K562 (cell line): Measurements from ENCODE around the gene PRKCG. TPM values are rescaled to one million over a fixed set of nuclear protein-coding genes. Genes with fewer than 3 reads are reported as not detected.

Source experiments
- CEBPB ChIP-seq: fragments of 450-650 bp; IDR thresholded peaks from 2 replicates; pipeline ENCODE4 v1.6.1; 2016; ENCODE audit warnings: missing genetic modification characterization, missing compliant biosample characterization
- GABPA ChIP-seq: fragments of 200-800 bp; sonication (Bioruptor generic); conservative IDR thresholded peaks from 2 replicates; pipeline ENCODE4 v1.6.1; 2016; ENCODE audit warnings: low read depth, missing genetic modification characterization, missing compliant biosample characterization
- MEIS2 ChIP-seq: fragments of 450-650 bp; IDR thresholded peaks from 2 replicates; pipeline ENCODE4 v1.6.1; 2014; ENCODE audit warnings: mild to moderate bottlenecking; ENCODE audit not compliant: partially characterized antibody
- RBM17 ChIP-seq: fragments of 200-400 bp; formaldehyde crosslinking; IDR thresholded peaks from 2 replicates; pipeline ENCODE4 v1.6.1; 2017; ENCODE audit warnings: low read depth, mild to moderate bottlenecking, low read length, borderline replicate concordance
- RFX1 ChIP-seq: fragments of 450-650 bp; IDR thresholded peaks from 2 replicates; pipeline ENCODE4 v1.6.1; 2016; ENCODE audit warnings: mild to moderate bottlenecking, moderate library complexity
- SMAD3 ChIP-seq: fragments of 450-650 bp; formaldehyde crosslinking; conservative IDR thresholded peaks from 2 replicates; pipeline ENCODE4 v1.4.0; 2020; ENCODE audit warnings: mild to moderate bottlenecking
- SRSF9 ChIP-seq: fragments of 200-400 bp; formaldehyde crosslinking; IDR thresholded peaks from 2 replicates; pipeline ENCODE4 v1.6.1; 2017; ENCODE audit warnings: low read depth, low read length, borderline replicate concordance
- SUPT5H ChIP-seq: fragments of 450-650 bp; IDR thresholded peaks from 2 replicates; pipeline ENCODE4 v1.6.1; 2016
- ZNF609 ChIP-seq: sonication (generic); formaldehyde crosslinking; IDR thresholded peaks from 2 replicates; pipeline ENCODE4 v1.8.1; 2023; ENCODE audit warnings: missing genetic modification reagents, mild to moderate bottlenecking, borderline replicate concordance
- ZNF699 ChIP-seq: fragments of 250-450 bp; sonication (Bioruptor Pico); IDR thresholded peaks from 2 replicates; pipeline ENCODE4 v1.8.0; 2021; ENCODE audit warnings: mild to moderate bottlenecking, moderate library complexity; ENCODE audit not compliant: insufficient replicate concordance
- polyA plus RNA-seq, 8 experiments: library from polyadenylated mRNA; depleted of rRNA in 4 of 8; stranded (reverse) in 5 of 8; unstranded in 3 of 8; fragments of >200 nt; fragmentation: Nextera tagmentation in 2 of 8; fragmentation: Illumina TruSeq in 1 of 8; extraction: Ambion mirVana in 2 of 8; extraction: Trizol in 1 of 8; gene quantifications; 2 replicates each; pipeline versions ENCODE4 v1.2.1 to v1.2.3, GENCODE V29; 2011 to 2014; ENCODE audit warnings: inconsistent platforms in 1 of 8, missing spikeins in 1 of 8
- total RNA-seq, 7 experiments: library from RNA; depleted of rRNA in 6 of 7; stranded (reverse); fragments of >200 nt in 6 of 7; fragmentation: Illumina TruSeq in 2 of 7; extraction: Trizol in 2 of 7; gene quantifications; 2 replicates each; pipeline versions ENCODE4 v1.2.1 to v1.2.3, GENCODE V29; 2011 to 2021; ENCODE audit warnings: low replicate concordance in 1 of 7
- TF ChIP-seq, protein P1 (sequence below): IDR thresholded peaks from 2 replicates; pipeline ENCODE4 v1.6.1; 2011; ENCODE audit warnings: borderline replicate concordance, low read depth, mild to moderate bottlenecking, moderate library complexity, low read length; ENCODE audit not compliant: insufficient read depth, poor library complexity, severe bottlenecking
- TF ChIP-seq, protein P2 (sequence below): fragments of 450-650 bp; IDR thresholded peaks from 2 replicates; pipeline ENCODE4 v1.6.1; 2017; ENCODE audit warnings: antibody characterized with exemption
- TF ChIP-seq, protein P3 (sequence below): fragments of 250-450 bp; sonication (Bioruptor Pico); IDR thresholded peaks from 2 replicates; pipeline ENCODE4 v1.5.0; 2021

The PRKCG gene
- total and polyA plus RNA-seq, 9 of the 15 experiments (the other 6 are each of a cell fraction or from before 2014, with no cell fraction given) = not detected

DNA sequence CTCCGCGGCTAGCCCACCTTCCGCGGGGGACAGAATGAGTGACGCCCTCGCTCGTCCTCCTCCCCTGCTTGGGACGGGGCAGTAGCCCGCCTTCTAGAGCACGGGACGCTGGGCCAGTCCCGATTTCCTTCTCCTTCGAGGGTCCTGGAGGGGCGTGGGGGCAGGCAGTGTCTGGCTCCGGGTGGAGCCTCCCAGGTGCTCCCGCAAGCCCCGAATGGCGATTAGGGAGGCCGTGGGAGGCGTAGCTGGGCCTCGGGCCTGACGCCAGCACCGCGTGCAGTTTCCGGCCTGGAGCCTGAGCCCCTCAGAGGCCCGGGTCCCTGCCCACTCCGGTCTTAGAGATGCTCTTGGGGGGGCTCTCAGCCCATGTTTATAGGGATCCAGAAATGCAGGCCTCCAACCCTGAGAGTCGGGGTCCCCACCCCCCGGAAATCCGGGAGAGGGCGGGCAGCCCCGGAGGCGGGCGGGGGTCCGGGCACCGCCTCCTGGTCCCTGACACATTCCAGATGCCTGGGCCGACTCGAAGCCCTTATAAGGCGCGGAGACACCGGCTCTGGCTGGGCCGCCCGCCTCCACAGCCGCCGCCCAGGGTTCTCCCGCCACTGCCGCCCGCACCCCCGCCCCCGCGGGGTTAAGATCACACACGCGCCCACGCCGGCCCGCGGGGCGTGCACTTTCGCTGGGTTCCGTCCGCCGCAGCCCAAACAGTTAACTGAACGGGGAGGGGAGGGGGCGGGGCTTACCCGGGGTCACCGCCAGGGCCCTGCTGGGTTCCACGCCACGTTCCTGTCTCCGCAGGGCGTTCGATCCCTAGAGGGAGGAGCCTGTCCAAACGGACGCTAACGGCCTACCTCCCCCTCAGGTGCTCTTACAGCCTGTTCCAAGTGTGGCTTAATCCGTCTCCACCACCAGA, 12.8 kb upstream of the PRKCG start (continued):
- TF ChIP-seq ZNF609 (CRISPR knock-in tag) (no peak), MEIS2 (peak; percentile 44), SUPT5H (peak; percentile 70), SMAD3 (CRISPR knock-in tag) (no peak), RFX1 (no peak), CEBPB (no peak), RBM17 (no peak), ZNF699 (CRISPR knock-in tag) (no peak), GABPA (tag) (peak; percentile 83), SRSF9 (no peak)
- TF ChIP-seq, protein P1, sequence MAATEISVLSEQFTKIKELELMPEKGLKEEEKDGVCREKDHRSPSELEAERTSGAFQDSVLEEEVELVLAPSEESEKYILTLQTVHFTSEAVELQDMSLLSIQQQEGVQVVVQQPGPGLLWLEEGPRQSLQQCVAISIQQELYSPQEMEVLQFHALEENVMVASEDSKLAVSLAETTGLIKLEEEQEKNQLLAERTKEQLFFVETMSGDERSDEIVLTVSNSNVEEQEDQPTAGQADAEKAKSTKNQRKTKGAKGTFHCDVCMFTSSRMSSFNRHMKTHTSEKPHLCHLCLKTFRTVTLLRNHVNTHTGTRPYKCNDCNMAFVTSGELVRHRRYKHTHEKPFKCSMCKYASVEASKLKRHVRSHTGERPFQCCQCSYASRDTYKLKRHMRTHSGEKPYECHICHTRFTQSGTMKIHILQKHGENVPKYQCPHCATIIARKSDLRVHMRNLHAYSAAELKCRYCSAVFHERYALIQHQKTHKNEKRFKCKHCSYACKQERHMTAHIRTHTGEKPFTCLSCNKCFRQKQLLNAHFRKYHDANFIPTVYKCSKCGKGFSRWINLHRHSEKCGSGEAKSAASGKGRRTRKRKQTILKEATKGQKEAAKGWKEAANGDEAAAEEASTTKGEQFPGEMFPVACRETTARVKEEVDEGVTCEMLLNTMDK = no peak
- TF ChIP-seq, protein P2, sequence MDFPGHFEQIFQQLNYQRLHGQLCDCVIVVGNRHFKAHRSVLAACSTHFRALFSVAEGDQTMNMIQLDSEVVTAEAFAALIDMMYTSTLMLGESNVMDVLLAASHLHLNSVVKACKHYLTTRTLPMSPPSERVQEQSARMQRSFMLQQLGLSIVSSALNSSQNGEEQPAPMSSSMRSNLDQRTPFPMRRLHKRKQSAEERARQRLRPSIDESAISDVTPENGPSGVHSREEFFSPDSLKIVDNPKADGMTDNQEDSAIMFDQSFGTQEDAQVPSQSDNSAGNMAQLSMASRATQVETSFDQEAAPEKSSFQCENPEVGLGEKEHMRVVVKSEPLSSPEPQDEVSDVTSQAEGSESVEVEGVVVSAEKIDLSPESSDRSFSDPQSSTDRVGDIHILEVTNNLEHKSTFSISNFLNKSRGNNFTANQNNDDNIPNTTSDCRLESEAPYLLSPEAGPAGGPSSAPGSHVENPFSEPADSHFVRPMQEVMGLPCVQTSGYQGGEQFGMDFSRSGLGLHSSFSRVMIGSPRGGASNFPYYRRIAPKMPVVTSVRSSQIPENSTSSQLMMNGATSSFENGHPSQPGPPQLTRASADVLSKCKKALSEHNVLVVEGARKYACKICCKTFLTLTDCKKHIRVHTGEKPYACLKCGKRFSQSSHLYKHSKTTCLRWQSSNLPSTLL = no peak
- TF ChIP-seq, protein P3, sequence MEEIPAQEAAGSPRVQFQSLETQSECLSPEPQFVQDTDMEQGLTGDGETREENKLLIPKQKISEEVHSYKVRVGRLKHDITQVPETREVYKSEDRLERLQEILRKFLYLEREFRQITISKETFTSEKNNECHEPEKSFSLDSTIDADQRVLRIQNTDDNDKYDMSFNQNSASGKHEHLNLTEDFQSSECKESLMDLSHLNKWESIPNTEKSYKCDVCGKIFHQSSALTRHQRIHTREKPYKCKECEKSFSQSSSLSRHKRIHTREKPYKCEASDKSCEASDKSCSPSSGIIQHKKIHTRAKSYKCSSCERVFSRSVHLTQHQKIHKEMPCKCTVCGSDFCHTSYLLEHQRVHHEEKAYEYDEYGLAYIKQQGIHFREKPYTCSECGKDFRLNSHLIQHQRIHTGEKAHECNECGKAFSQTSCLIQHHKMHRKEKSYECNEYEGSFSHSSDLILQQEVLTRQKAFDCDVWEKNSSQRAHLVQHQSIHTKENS (CRISPR knock-in tag) = no peak
